ENCODE results near the gene NPB. TPM values are rescaled to one million over a fixed set of nuclear protein-coding genes. Genes with fewer than 3 reads are reported as not detected.

Gene NPB
- polyA plus RNA-seq, 1 donor from 2014 or later = 1.3 TPM

DNA sequence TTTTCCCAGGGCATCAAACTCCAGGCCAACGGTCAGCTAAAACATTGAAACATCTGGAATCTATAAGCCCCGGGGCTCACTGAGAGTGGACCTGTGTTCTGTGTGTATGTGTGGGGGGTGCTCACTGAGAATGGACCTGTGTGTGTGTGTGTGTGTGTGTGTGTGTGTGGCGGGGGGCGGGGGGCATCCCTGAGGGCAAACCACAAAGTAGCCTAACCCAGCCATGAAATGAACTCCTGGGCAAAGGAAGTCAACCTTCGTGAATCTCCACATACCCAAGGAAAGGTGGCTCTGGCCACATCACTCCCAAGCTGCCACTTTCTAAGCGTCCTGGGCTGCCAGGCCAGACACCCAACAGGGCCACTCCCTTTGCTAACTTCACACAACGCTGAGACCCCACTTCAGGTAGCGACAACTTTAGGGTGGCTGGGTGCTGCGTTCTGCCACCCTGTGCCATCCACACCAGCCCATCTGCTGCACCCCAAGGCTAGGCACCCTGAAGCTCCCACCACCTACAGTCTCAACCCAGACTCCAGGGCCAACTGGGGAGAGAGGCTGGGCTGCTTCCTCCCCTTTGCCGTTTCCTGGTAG, 23.9 kb downstream of the NPB start:
- Histone ChIP-seq H3K36me3 (ENCODE audit: insufficient read depth, low read length) (no peaks in the 10 kb centered on the region), H3K27ac (ENCODE audit: low read length) (no peak overlapping the region), H3K9ac (ENCODE audit: low read length) (peak overlapping the region; percentile 68), H4K20me1 (ENCODE audit: insufficient read depth) (no peaks in the 10 kb centered on the region), H3K79me2 (replicated peaks; ENCODE audit: insufficient read depth, low read length) (peaks cover 23% of the 10 kb centered on the region), H3K4me3 (ENCODE audit: low read length) (peak overlapping the region; percentile 72), H3K27me3 (ENCODE audit: insufficient read depth, low read depth, low read length) (no peaks in the 10 kb centered on the region), H3K9me3 (ENCODE audit: low read length) (no peaks in the 10 kb centered on the region), H3F3A (ENCODE audit: insufficient read depth, low read length, poor library complexity, severe bottlenecking) (no peaks in the 10 kb centered on the region), H3K9me2 (ENCODE audit: insufficient read depth, low read length) (no peaks in the 10 kb centered on the region), H3K4me2 (ENCODE audit: low read length) (peak overlapping the region; percentile 73), H2AFZ (ENCODE audit: low read depth, low read length) (no peak overlapping the region)
- TF ChIP-seq REST (IDR thresholded peaks at IDR 0.05; ENCODE audit: borderline replicate concordance) (no peak), RAD21 (conservative IDR thresholded peaks at IDR 0.05) (no peak), EZH2 (IDR thresholded peaks at IDR 0.05; ENCODE audit: borderline replicate concordance, insufficient read depth, low read length, poor library complexity, severe bottlenecking) (no peak), MXI1 (conservative IDR thresholded peaks at IDR 0.05; ENCODE audit: poor library complexity, severe bottlenecking) (no peak)

DNA sequence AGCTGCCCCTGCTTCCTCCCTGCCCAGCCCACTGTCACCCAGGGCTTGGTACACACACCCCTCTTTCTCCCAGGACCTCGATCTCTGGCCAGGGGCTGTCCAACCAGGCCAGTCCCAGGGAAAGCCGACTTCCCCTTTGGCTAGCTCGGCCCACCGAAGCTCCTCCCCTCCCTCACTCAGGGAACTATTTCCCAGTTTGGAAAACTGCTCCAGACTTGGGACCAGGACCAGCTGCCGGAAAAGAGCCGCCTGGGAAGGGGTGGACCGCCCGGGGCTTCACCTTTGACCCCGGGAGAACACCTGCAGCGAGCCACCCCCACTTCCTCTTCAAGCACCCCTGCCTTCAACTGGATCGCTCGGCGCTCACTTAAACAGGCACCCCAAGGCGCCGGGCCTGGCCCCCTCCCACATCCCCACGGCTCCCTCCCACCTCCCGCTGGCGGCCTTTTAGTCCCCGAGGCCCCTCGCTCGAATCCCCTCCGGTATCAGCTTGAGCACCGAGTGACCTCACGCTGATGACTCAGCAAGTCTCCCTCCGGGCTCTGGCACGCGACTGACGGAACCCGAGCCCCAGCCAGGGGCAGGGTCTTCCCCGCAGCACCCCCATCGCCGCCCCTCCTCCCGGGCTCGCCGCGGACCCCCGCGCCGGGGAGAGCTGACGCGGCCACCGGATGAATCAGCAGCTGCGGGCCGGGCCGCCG, 24.6 kb downstream of the NPB start:
- Histone ChIP-seq H3K9ac (ENCODE audit: low read length) (peak overlapping the region; percentile 68), H3K79me2 (replicated peaks; ENCODE audit: insufficient read depth, low read length) (peaks cover 23% of the 10 kb centered on the region), H3K9me3 (ENCODE audit: low read length) (no peaks in the 10 kb centered on the region), H4K20me1 (ENCODE audit: insufficient read depth) (no peaks in the 10 kb centered on the region), H3K4me2 (ENCODE audit: low read length) (peak overlapping the region; percentile 73), H3K4me3 (ENCODE audit: low read length) (peak overlapping the region; percentile 72), H2AFZ (ENCODE audit: low read depth, low read length) (no peak overlapping the region), H3K36me3 (ENCODE audit: insufficient read depth, low read length) (no peaks in the 10 kb centered on the region), H3K27ac (ENCODE audit: low read length) (no peak overlapping the region), H3K27me3 (ENCODE audit: insufficient read depth, low read depth, low read length) (no peaks in the 10 kb centered on the region), H3F3A (ENCODE audit: insufficient read depth, low read length, poor library complexity, severe bottlenecking) (no peaks in the 10 kb centered on the region), H3K9me2 (ENCODE audit: insufficient read depth, low read length) (no peaks in the 10 kb centered on the region)
- TF ChIP-seq EZH2 (IDR thresholded peaks at IDR 0.05; ENCODE audit: borderline replicate concordance, insufficient read depth, low read length, poor library complexity, severe bottlenecking) (no peak), POLR2AphosphoS5 (IDR thresholded peaks at IDR 0.05) (no peak), REST (IDR thresholded peaks at IDR 0.05; ENCODE audit: borderline replicate concordance) (no peak), SMC3 (conservative IDR thresholded peaks at IDR 0.05; ENCODE audit: poor library complexity) (no peak), RAD21 (conservative IDR thresholded peaks at IDR 0.05) (no peak), EP300 (conservative IDR thresholded peaks at IDR 0.05; ENCODE audit: poor library complexity, severe bottlenecking) (no peak), TAF1 (IDR thresholded peaks at IDR 0.05; ENCODE audit: low read depth) (no peak), MXI1 (conservative IDR thresholded peaks at IDR 0.05; ENCODE audit: poor library complexity, severe bottlenecking) (no peak)
- TF ChIP-seq, protein P1, sequence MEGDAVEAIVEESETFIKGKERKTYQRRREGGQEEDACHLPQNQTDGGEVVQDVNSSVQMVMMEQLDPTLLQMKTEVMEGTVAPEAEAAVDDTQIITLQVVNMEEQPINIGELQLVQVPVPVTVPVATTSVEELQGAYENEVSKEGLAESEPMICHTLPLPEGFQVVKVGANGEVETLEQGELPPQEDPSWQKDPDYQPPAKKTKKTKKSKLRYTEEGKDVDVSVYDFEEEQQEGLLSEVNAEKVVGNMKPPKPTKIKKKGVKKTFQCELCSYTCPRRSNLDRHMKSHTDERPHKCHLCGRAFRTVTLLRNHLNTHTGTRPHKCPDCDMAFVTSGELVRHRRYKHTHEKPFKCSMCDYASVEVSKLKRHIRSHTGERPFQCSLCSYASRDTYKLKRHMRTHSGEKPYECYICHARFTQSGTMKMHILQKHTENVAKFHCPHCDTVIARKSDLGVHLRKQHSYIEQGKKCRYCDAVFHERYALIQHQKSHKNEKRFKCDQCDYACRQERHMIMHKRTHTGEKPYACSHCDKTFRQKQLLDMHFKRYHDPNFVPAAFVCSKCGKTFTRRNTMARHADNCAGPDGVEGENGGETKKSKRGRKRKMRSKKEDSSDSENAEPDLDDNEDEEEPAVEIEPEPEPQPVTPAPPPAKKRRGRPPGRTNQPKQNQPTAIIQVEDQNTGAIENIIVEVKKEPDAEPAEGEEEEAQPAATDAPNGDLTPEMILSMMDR (IDR thresholded peaks at IDR 0.05; ENCODE audit: poor library complexity, severe bottlenecking) = no peak
